D721Med (cell line): ENCODE results near the gene PCBP2.

Source experiments
- DNase-seq: peaks from one replicate; pipeline ENCODE4 v3.0.0; 2011; ENCODE audit warnings: low spot score; ENCODE audit not compliant: insufficient read length
- FAIRE-seq: peaks from 2 replicates; lab custom pipeline; 2011; peaks lifted over from hg19 to GRCh38; lab: Jason Lieb, UNC
- CTCF ChIP-seq: IDR thresholded peaks from 2 replicates; pipeline ENCODE4 v1.5.1; 2012; ENCODE audit warnings: mild to moderate bottlenecking, control low read depth; ENCODE audit not compliant: insufficient read depth; ENCODE audit errors: missing control alignments

The PCBP2 gene

GRCh38 chr12:53461059-53461458 lies 9.2 kb downstream of the PCBP2 start:
- no peak for TF ChIP-seq CTCF
- no peak for FAIRE-seq
- no peak for DNase-seq

- FAIRE-seq (no peak), DNase-seq (no peak)
- TF ChIP-seq CTCF, result no peak
Measured at GRCh38 chr12:53461591-53461990, 9.7 kb downstream of the PCBP2 start.

- DNase-seq (no peak), FAIRE-seq (no peak)
- no peak for TF ChIP-seq CTCF
Measured at GRCh38 chr12:53462935-53463334, 11.0 kb downstream of the PCBP2 start.

- no peak for DNase-seq
- no peak for TF ChIP-seq CTCF
- no peak for FAIRE-seq
Measured at GRCh38 chr12:53463802-53464560, 12.1 kb downstream of the PCBP2 start.

- FAIRE-seq (no peak), DNase-seq (no peak)
- no peak for TF ChIP-seq CTCF
Measured at GRCh38 chr12:53464685-53465418, 12.9 kb downstream of the PCBP2 start.

GRCh38 chr12:53465679-53466078 lies 13.8 kb downstream of the PCBP2 start:
- FAIRE-seq (no peak), DNase-seq (no peak)
- no peak for TF ChIP-seq CTCF

- FAIRE-seq (no peak), DNase-seq (no peak)
- TF ChIP-seq CTCF, result no peak
Measured at GRCh38 chr12:53466640-53467039, 14.7 kb downstream of the PCBP2 start.
